Fibroblast of lung (primary cell): ENCODE measurements around the gene NOVA2. TPM values are rescaled to one million over a fixed set of nuclear protein-coding genes. Genes with fewer than 3 reads are reported as not detected.

Experiments
- DNase-seq, 2 donors: peaks; one replicate each; pipeline versions ENCODE4 v3.0.0 to v3.0.0-alpha.2; 2010; ENCODE audit warnings: low read depth in 2 of 2
- H2AFZ ChIP-seq: 2 replicates; pipeline ENCODE4 v1.5.1; 2012; ENCODE audit warnings: low read length, control low read depth, inconsistent platforms
- H3K27ac ChIP-seq: 2 replicates; pipeline ENCODE4 v1.5.1; 2011; ENCODE audit warnings: low read length, control low read depth; ENCODE audit not compliant: insufficient read depth
- H3K27me3 ChIP-seq: 2 replicates; pipeline ENCODE4 v1.5.1; 2011; ENCODE audit warnings: mild to moderate bottlenecking, low read length; ENCODE audit not compliant: control insufficient read depth, insufficient read depth
- H3K36me3 ChIP-seq: 2 replicates; pipeline ENCODE4 v1.5.1; 2011; ENCODE audit warnings: low read length; ENCODE audit not compliant: control insufficient read depth, insufficient read depth
- H3K4me1 ChIP-seq: 2 replicates; pipeline ENCODE4 v1.5.1; 2011; ENCODE audit warnings: low read length; ENCODE audit not compliant: control insufficient read depth, insufficient read depth; ENCODE audit errors: extremely low read depth
- H3K4me2 ChIP-seq: 2 replicates; pipeline ENCODE4 v1.5.1; 2011; ENCODE audit warnings: low read length, control low read depth; ENCODE audit not compliant: insufficient read depth; ENCODE audit errors: extremely low read depth
- H3K4me3 ChIP-seq, 4 experiments: fragments of 200-600 bp in 1 of 4; sonication (generic) in 1 of 4; replicated peaks in 1 of 4; 2 replicates each; pipeline ENCODE4 v1.5.1; 2011 to 2016; ENCODE audit warnings: low read length in 4 of 4, low read depth in 3 of 4, mild to moderate bottlenecking in 3 of 4, control low read depth in 2 of 4, inconsistent platforms in 1 of 4, mixed read lengths in 1 of 4; ENCODE audit not compliant: insufficient read depth in 1 of 4; ENCODE audit errors: control extremely low read depth in 1 of 4
- H3K79me2 ChIP-seq: 2 replicates; pipeline ENCODE4 v1.5.1; 2012; ENCODE audit warnings: mild to moderate bottlenecking, low read length, inconsistent platforms; ENCODE audit not compliant: control insufficient read depth, insufficient read depth
- H3K9ac ChIP-seq: 2 replicates; pipeline ENCODE4 v1.5.1; 2011; ENCODE audit warnings: mild to moderate bottlenecking, low read length, control low read depth; ENCODE audit not compliant: insufficient read depth
- H3K9me3 ChIP-seq: 2 replicates; pipeline ENCODE4 v1.5.1; 2012; ENCODE audit warnings: low read depth, low read length; ENCODE audit not compliant: control insufficient read depth, insufficient read depth
- H4K20me1 ChIP-seq: 2 replicates; pipeline ENCODE4 v1.5.1; 2011; ENCODE audit warnings: low read length; ENCODE audit not compliant: control insufficient read depth, insufficient read depth; ENCODE audit errors: extremely low read depth
- EZH2 ChIP-seq: IDR thresholded peaks from 2 replicates; pipeline ENCODE4 v1.5.1; 2012; ENCODE audit warnings: low read length, control low read depth, mild to moderate bottlenecking; ENCODE audit errors: missing control alignments
- polyA plus RNA-seq, 2 donors: library from polyadenylated mRNA; depleted of rRNA in 1 of 2; stranded (reverse) in 1 of 2; unstranded in 1 of 2; fragments of >200 nt; gene quantifications; 2 replicates each; pipeline ENCODE4 v1.2.1, GENCODE V29; 2011 to 2012; ENCODE audit warnings: missing spikeins in 1 of 2
- total RNA-seq: library from RNA; depleted of rRNA; stranded (reverse); fragments of >200 nt; gene quantifications from 2 replicates; pipeline ENCODE4 v1.2.1, GENCODE V29; 2014
- TF ChIP-seq, protein P1 (sequence below), 2 donors: IDR thresholded peaks in 1 of 2; conservative IDR thresholded peaks in 1 of 2; 1 replicate in 1 of 2; 2 replicates in 1 of 2; pipeline ENCODE4 v1.5.1; 2011 to 2012; ENCODE audit warnings: low read length in 2 of 2, control low read depth in 1 of 2, inconsistent platforms in 1 of 2, low read depth in 1 of 2, mild to moderate bottlenecking in 1 of 2

NOVA2 gene
- total and polyA plus RNA-seq, 2 donors (not counting 1 experiment from before 2014, with no cell fraction given) = 0.01 TPM; not detected in 1

DNA sequence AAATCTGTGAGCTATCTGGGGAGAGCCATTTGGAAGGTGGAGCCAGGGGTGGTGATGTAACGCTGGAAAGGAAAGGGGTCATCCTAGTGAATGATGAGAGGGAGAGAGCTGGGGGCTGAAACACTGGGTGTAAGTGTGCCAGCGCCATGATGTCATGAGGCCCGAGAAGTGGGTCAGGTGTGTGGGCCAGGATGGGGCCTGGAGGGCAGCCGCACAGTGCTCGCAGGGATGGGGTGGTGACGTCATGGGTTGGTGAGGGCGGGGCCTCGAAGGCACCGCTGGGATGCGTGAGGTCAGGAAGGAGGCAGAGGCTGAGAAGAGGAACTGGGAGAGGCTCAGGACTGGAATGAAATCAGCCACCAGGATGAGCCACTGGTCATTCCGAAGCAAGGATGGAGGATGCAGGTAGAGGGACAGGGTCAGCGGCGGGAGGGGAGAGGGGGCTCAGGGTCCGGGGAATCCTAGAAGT lies 26.0 kb upstream of the NOVA2 start:
- no peaks in the 10 kb centered on the region for H3K27me3 ChIP-seq
- no peak overlapping the region for H2AFZ ChIP-seq
- no peak overlapping the region for H3K27ac ChIP-seq
- TF ChIP-seq, protein P1, sequence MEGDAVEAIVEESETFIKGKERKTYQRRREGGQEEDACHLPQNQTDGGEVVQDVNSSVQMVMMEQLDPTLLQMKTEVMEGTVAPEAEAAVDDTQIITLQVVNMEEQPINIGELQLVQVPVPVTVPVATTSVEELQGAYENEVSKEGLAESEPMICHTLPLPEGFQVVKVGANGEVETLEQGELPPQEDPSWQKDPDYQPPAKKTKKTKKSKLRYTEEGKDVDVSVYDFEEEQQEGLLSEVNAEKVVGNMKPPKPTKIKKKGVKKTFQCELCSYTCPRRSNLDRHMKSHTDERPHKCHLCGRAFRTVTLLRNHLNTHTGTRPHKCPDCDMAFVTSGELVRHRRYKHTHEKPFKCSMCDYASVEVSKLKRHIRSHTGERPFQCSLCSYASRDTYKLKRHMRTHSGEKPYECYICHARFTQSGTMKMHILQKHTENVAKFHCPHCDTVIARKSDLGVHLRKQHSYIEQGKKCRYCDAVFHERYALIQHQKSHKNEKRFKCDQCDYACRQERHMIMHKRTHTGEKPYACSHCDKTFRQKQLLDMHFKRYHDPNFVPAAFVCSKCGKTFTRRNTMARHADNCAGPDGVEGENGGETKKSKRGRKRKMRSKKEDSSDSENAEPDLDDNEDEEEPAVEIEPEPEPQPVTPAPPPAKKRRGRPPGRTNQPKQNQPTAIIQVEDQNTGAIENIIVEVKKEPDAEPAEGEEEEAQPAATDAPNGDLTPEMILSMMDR (conservative IDR thresholded peaks at IDR 0.05 in 1 of 2, IDR thresholded peaks at IDR 0.05 in 1 of 2; ENCODE audit: low read depth in 1 of 2, low read length in 2 of 2) = no peak
- no peak for TF ChIP-seq EZH2
- H3K4me1 ChIP-seq = no peaks in the 10 kb centered on the region
- H3K36me3 ChIP-seq = peaks cover 3% of the 10 kb centered on the region
- no peaks in the 10 kb centered on the region for H3K9me3 ChIP-seq
- no peaks in the 10 kb centered on the region for H3K79me2 ChIP-seq
- H3K4me2 ChIP-seq = no peak overlapping the region
- no peak overlapping the region for H3K9ac ChIP-seq
- H4K20me1 ChIP-seq = no peaks in the 10 kb centered on the region
- peak; percentile 34 to 36 for DNase-seq
- peak overlapping the region in 1 of 4 experiments; percentile 7 for H3K4me3 ChIP-seq

DNA sequence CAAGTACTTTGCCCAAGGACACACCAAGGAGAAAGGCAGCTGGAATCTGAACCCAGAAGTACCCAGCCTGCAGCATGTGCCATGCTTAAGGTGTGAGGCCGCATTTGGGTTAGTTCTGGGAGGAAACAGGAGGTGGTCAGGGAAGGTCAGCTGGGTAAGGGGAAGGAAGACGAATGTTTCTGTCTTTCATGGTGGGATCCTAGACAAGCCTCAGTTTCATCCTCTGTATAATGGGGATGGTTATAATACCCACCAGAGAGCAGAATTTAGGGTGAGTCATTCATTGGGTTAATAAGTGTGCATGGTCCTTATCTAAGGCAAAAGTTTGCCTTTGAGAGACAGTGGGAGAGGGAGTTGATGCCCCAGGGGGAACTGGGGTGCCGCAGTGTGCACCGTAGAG lies 25.2 kb upstream of the NOVA2 start:
- Histone ChIP-seq H3K4me2 (no peak overlapping the region), H3K9me3 (no peaks in the 10 kb centered on the region), H4K20me1 (no peaks in the 10 kb centered on the region), H2AFZ (no peak overlapping the region), H3K9ac (no peak overlapping the region), H3K27me3 (no peaks in the 10 kb centered on the region), H3K79me2 (no peaks in the 10 kb centered on the region), H3K27ac (no peak overlapping the region), H3K4me1 (peaks cover 2% of the 10 kb centered on the region), H3K4me3 (no peak overlapping the region), H3K36me3 (peaks cover 3% of the 10 kb centered on the region)
- DNase-seq = no peak
- TF ChIP-seq, protein P1 (conservative IDR thresholded peaks at IDR 0.05 in 1 of 2, IDR thresholded peaks at IDR 0.05 in 1 of 2; ENCODE audit: low read depth in 1 of 2, low read length in 2 of 2) = no peak
- no peak for TF ChIP-seq EZH2

DNA sequence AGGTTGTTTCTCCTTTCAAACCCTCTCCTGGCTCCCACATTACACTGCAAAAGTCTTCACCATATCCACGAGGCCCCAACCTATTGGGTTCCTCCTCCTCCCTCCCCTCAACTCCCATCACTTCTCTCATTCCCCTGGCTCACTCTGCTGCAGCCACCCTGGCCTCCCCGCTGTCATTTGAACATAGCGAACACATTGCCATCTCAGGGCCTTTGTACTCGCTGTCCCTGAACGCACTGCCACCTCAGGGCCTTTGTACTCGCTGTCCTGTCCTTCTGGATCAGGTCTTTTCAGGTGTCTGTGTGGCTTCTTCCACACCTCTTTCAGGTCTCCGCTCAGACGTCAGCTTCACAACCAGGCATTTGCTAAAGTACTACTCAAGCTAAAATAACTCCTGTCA lies 23.3 kb upstream of the NOVA2 start:
- Histone ChIP-seq H3K9ac (no peak overlapping the region), H3K79me2 (no peaks in the 10 kb centered on the region), H3K36me3 (peaks cover 3% of the 10 kb centered on the region), H3K9me3 (no peaks in the 10 kb centered on the region), H3K27me3 (no peaks in the 10 kb centered on the region), H3K4me3 (no peak overlapping the region), H4K20me1 (no peaks in the 10 kb centered on the region), H3K4me2 (no peak overlapping the region), H3K4me1 (peaks cover 2% of the 10 kb centered on the region), H2AFZ (no peak overlapping the region), H3K27ac (no peak overlapping the region)
- TF ChIP-seq EZH2 = no peak
- TF ChIP-seq, protein P1 (conservative IDR thresholded peaks at IDR 0.05 in 1 of 2, IDR thresholded peaks at IDR 0.05 in 1 of 2; ENCODE audit: low read depth in 1 of 2, low read length in 2 of 2) = no peak
- DNase-seq = no peak
